HepG2 (cell line): ENCODE results near the gene NUP214.

ENCODE experiments used
- AGO2 ChIP-seq: fragments of 200-400 bp; formaldehyde crosslinking; optimal IDR thresholded peaks from 2 replicates; pipeline ENCODE3; 2017; ENCODE audit warnings: mild to moderate bottlenecking, low read depth, low read length, moderate library complexity
- CTCF ChIP-seq: sonication (generic); formaldehyde crosslinking; IDR thresholded peaks from 2 replicates; pipeline ENCODE4 v1.5.0; 2020; ENCODE audit warnings: mild to moderate bottlenecking, missing genetic modification reagents, moderate library complexity
- ESRRA ChIP-seq: sonication (generic); formaldehyde crosslinking; IDR thresholded peaks from 2 replicates; pipeline ENCODE4 v1.5.1; 2020; ENCODE audit warnings: mild to moderate bottlenecking, low read depth, missing genetic modification reagents
- IRF2 ChIP-seq: IDR thresholded peaks from 2 replicates; pipeline ENCODE4 v1.6.1; 2018; ENCODE audit warnings: missing genetic modification reagents, missing compliant biosample characterization
- MAFF ChIP-seq: IDR thresholded peaks from 2 replicates; pipeline ENCODE4 v1.6.1; 2011; ENCODE audit warnings: low read depth, low read length, improper control_type of control experiment
- NFE2 ChIP-seq: sonication (generic); formaldehyde crosslinking; IDR thresholded peaks from 2 replicates; pipeline ENCODE4 v1.4.0; 2020; ENCODE audit warnings: missing genetic modification reagents
- POLR2AphosphoS5 ChIP-seq: IDR thresholded peaks from 2 replicates; pipeline ENCODE4 v1.6.1; 2012; ENCODE audit warnings: low read depth, low read length
- SNAPC2 ChIP-seq: sonication (generic); formaldehyde crosslinking; IDR thresholded peaks from 2 replicates; pipeline ENCODE4 v1.8.1; 2022; ENCODE audit warnings: mild to moderate bottlenecking, missing genetic modification reagents
- ZNF572 ChIP-seq: sonication (generic); formaldehyde crosslinking; IDR thresholded peaks from 2 replicates; pipeline ENCODE4 v1.5.1; 2020; ENCODE audit warnings: mild to moderate bottlenecking, missing genetic modification reagents
- TF ChIP-seq, protein P1 (sequence below): sonication (generic); formaldehyde crosslinking; IDR thresholded peaks from 2 replicates; pipeline ENCODE4 v1.4.0; 2020; ENCODE audit warnings: missing genetic modification reagents

- TF ChIP-seq POLR2AphosphoS5: no peak
- TF ChIP-seq ZNF572 (CRISPR knock-in tag): no peak
- no peak for TF ChIP-seq AGO2
- TF ChIP-seq CTCF (CRISPR knock-in tag): no peak
- no peak for TF ChIP-seq ESRRA (CRISPR knock-in tag)
- TF ChIP-seq SNAPC2 (CRISPR knock-in tag): no peak
- TF ChIP-seq, protein P1, sequence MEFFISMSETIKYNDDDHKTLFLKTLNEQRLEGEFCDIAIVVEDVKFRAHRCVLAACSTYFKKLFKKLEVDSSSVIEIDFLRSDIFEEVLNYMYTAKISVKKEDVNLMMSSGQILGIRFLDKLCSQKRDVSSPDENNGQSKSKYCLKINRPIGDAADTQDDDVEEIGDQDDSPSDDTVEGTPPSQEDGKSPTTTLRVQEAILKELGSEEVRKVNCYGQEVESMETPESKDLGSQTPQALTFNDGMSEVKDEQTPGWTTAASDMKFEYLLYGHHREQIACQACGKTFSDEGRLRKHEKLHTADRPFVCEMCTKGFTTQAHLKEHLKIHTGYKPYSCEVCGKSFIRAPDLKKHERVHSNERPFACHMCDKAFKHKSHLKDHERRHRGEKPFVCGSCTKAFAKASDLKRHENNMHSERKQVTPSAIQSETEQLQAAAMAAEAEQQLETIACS (CRISPR knock-in tag): no peak
- TF ChIP-seq IRF2 (CRISPR knock-in tag): no peak
- TF ChIP-seq MAFF: no peak
- no peak for TF ChIP-seq NFE2 (CRISPR knock-in tag)
Measured at GRCh38 chr9:131191857-131192256, 66.5 kb downstream of the NUP214 start.
